GM19467 (cell line): ENCODE data around the gene E2F4.

Source experiments
- ATAC-seq: cut with Tn5 transposase; IDR thresholded peaks from one replicate; pipeline ENCODE4 v1.9.1; 2021; ENCODE audit warnings: mild to moderate bottlenecking, moderate library complexity; ENCODE audit not compliant: unreplicated experiment

Gene E2F4

DNA sequence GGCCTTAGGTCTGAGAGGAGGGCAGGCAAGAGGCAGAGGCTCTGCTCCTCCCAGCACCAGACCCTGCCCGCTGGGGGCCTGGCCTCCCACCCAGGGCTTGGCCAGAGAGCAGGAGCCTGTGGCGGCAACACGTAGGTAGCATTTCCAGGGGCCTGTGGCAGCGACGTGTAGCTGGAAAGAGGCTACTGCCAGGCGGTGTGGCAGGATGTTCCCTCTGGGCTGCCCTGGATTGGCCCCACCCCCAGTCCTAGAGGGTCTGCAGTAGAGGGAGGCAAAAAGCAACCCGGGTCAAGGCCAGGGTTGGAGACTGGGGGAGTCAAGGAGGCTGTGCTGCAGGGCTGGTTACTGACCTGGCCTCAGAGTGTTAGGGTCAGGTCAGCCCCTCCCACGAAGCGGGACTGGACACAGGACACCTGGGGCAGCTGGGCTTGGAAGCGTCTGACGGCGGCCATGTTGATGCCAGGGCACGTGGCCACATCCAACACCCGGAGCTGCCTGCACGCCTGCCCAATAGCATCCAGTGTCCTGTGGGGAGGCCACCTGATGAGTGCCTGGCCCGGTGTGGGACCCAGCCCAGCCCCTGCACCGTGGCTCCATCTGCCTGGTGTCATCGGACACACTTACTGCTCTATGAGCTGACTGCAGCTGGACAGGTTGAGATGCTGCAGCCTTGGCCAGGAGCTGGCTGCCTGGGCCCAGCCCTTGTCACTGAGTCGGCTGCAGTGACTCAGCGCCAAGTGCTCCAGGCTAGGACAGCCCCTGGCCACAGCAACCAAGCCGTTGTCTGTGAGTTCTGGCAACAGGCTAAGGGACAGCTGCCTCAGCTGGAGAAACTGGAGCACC is 15.5 kb downstream of the E2F4 start:
- no peak for ATAC-seq

DNA sequence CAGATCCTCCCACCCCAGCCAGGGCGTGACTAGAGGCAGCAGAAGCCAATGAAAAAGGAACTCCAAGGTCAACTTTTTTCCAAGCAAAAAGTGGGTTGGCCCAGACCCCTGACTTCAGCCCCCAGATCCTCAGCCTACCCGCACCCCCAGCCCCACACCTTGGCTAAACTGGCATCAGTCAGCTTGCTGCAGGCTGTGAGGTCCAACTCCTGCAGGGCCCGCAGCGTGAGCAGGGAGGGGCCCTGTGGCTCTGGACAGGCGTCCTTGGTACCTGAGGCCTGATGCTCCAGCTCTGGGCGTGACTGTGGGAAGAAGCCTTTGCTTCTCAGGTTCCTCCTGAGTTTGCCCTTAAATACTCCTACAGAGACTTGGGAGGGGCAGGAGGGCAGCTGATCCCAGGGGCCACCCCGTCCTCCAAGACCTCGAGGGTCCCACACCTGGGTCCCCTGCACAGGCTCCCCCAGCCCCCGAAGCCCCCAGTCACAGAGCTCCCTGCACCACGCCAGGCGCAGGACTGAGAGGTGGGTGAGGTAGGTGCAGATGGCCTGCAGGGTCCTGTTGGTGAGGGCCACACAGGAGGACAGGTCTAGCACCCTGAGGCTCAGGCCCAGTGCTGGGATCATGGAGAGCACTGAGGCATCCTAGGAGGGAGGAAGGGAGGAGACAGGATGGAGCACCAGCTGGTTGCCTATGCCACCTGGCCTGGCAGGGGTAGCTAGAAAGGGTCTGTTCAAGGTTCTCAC is 16.4 kb downstream of the E2F4 start:
- ATAC-seq, result no peak

DNA sequence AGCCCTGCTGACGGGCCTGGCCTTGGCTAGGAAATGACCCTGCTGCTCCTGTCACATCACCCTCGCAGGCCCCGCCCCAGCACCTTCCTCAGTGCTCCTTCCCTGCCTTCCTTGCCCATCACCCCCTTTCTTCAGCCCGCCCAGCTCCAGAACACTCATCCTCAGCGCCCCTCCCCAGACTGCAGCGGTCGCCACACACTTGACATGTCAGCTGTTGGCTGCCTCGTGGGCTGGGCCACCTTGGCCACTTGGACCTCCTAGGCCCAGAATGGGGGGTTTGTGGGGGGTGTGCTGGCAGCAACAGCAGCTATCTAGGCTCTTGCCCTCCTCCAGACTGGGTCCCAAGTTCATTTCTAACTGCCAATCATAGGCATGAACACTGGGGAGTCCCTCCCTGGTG is 17.6 kb downstream of the E2F4 start:
- no peak for ATAC-seq

DNA sequence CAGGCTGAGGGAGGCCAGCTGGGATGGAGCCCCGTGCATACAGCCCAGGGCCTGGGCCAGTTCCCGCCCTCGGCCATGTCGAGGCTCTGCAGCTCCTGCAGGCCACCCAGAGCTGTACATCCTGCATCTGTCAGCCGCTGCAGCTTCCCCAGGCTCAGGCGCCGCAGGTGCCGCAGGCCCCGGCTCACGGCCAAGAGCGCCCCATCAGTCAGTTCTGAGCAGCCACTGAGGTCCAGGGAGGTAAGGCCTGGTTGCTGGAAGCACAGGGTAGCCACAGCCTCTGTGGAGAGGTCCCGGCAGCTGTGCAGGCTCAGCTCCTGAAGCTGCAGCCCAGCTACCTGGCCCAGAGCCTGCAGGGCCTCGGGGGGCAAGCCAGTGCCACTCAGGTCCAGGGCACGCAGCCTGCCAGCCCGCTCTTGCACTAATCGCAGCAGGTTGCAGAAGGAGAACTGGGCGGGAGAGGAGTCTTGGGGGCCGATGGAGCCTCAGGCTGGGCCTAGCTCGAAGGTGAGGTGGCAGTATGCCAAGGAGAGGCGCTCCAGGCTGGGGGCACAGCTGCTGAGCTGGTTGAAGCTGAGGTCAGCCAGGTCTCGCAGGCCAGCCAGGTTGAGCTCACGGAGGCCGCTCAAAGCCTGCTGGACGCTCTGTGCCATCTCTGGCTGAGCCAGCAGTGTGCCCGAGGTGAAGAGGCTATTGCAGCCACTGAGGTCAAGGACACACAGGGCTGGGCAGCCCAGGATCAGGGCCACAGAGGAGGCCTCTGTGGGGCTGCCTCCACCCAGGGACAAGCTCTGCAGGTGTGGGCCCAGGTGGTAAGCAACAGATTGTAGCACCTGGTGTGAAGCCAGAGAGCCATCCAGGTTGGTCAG is 18.3 kb downstream of the E2F4 start:
- ATAC-seq, result no peak

DNA sequence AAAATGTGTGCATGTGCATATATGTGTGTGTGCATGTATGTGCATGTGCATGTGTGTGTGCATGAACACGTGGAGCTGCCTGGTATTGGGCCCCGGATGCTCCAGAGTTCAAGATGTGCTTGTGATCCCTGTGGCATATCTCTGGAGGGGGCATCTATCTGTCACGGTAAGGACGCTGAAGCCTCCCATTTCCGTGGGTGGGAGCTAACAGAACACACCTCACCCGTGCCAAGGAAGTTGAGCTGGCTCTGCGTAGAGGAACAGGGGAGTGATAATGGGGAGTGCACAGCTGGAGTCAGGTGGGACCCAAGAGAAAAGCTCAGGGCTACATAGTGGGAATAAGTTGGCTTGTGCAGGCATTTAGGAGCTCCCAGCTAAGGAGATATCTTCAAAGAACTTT is 19.7 kb downstream of the E2F4 start:
- ATAC-seq, result no peak

DNA sequence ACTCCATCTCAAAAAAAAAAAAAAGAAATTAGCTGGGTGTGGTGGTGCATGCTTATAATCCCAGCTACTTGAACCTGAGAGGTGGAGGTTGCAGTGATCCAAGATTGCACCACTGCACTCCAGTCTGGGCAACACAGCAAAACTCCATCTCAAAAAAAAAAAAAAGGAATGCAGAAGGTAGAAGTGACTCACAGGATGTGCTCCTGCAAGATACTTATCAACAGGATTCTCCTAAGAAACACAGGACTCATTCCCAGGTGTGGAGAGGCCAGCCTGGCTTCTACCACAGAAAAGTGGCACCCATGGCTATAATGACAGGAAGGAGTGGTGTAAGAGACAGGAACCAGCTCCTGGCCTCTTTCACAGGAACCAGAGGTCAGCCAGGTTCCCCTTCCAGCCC is 20.8 kb downstream of the E2F4 start:
- no peak for ATAC-seq

DNA sequence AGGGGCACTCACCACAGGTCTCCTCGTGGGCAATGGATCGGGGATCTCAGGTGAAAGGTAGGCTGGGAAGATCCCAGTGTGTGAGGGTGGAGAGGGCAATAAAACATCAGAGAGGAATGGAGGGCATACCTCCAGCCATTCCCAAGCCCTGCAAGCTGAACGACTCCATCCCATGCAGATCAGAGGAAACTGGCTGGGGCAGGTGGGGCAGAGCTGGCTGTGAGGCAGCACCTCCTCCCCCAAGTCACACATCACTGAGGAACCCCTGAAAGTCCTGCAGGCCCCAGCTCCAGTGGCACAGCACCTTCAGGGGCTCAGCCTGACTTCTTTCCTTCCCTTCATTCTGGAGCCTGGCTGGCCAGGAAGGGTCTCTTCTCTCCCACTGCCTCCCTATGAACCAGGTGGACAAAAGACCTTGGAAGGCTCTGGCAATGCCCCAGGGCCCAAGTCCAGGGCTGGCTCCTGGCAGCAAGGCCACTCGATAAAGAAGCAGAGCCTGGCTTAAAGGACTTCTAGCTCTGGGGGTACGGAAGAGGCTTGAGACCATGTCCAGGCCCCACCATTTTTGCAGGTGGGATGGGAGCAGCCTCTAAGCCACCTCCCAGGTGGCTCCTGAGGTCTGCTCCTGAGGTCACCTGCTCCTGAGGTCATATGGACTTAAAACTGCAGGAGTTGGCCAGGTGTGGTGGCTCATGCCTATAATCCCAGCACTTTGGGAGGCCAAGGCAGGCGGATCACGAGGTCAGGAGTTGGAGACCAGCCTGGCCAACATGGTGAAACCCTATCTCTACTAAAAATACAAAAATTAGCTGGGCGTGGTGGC is 21.5 kb downstream of the E2F4 start:
- no peak for ATAC-seq

DNA sequence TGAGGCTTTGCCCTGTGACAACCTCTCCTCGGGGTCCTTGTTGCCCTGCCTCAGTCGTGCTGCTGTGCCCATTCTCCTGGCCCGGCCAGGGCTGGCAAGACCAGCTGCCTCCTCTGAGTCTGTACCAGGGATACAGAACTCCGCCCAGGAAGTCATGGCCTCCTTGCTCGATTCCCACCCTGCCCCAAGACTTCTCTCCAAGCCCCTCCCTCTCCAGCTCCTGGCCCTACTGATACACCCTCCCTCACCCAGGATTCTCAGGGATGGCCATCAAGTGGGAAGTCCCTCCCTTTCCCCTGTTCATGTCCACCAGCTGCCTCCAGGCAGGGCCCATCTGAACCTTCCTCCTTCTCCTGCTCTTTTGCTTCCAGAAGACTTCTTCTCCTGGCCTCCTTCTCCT is 23.8 kb downstream of the E2F4 start:
- ATAC-seq, result no peak

DNA sequence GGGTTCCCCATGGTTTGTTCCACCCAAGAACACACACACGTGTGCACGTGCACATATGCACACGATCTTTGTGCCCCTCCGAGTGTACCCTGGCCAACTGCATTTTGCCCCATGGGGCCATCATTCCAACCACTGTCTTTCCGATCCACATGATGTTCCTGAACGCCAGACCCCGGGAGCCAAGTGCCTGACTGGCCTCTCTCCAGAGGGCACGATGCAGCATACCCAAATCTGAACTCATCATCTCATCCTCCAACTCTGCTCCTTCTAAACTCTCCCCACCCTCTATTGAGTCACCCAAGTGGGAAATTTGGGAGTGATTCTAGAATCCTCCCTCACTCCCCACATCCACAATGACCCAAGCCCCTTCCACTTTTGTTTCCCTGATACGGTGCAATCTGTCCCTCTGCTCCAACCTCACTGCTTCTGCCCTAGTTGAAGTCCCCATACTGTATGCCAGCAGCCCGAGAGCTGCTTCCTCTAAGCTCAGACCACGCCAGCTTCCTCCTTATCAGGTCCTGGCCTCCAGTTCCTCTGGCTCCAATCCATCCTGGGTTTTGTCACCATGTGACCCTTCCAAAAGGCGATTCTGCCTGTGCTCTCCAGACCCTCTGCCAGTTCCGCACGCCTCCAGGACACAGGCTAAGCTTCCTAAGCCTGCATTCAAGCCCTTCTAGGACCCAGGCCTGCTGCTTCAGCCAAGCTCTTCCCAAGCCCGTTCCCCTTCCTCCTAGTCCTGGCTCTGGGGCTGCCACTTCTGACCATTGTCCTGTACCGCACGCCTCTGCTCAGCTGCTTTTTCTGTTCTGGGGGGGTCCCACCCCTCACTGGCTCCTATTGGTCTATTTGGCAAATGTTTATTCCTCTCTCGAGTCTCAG is 24.9 kb downstream of the E2F4 start:
- ATAC-seq, result no peak

DNA sequence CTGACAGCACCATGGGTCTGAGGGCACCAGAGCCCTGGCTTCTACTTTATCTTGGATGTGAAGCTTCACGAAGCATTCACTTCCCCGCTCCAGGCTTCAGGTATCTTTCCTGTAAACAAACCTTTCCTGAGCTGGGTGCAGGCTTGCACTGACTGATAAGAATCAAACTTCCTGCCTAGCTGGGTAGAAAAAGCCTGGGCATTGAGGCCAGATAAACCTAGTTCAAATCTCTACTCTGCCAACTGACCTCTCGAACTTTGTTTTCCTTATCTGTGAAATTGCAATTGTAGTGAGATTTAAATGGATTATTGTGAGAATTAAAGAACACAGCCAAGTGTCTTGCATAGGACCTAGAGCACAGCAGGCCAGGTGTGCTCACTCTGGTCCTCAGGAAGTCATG is 32.0 kb downstream of the E2F4 start:
- no peak for ATAC-seq

DNA sequence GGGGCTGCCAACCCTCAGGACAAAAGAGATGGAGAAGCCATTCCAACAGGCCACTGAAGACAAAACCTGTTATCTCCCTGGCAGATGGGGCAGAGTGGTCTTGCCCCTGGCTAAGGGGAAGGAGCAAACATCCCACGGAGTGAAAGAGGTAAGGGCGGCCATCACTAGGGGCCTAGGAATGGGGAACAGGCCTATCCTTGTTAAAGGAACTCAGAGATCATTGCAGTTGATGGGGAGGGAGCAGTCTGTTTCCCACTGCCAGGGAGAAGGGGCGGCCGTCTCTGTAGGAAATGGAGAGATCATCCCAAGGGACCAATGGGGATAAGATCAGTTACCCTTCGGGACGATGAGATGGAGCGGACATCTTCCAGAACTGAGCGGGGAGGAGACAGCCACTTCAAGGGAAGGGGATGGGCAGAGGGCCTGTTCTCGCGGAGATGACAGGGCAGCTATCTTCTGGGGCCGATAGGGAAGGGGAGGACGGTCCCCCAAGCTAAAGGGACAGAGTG is 34.4 kb downstream of the E2F4 start:
- ATAC-seq, result no peak

DNA sequence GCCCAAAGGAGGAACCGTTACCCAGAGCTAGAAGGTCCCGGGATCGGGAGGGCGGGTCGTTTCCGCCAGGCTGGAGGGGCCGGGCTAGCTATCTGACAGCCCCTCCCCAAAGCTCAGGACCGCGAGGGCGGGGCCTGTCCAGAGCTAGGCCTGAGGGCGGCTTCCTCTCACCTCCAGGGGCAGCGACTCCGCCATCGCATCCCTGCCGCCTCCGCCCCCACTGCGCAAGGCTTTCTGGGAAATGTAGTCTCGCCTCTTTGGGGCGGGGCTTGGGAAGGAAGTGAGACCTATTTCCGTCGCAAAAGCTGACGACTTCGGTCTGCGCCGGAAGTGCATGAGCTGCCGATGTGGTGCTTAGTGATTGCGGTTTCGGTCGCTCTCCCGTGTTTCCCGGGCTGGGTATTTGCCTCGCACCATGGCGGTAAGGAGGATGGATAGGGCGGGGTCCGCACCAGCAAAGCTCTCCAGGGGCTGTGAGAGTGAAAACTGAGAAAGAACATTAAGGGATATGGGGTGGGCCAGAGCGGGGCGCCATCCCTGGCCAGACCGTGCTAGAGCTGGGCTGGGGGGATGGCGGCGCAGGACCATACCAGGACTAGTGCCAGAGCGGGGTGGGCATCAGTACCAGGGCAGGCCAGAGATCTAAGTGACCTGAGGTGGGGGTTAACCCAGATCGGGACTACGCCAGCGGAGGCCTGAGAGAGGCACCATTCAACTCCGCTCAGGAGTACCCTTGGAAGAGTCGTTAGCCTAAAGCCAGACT is 35.0 kb downstream of the E2F4 start, which contains the start of gene TMEM208:
Gene TMEM208, plus strand, starts transcription at position 327 of the 763 bp plus-strand sequence. Its CDS starts 89 bp downstream, at position 416.
- peak; percentile 79 for ATAC-seq

DNA sequence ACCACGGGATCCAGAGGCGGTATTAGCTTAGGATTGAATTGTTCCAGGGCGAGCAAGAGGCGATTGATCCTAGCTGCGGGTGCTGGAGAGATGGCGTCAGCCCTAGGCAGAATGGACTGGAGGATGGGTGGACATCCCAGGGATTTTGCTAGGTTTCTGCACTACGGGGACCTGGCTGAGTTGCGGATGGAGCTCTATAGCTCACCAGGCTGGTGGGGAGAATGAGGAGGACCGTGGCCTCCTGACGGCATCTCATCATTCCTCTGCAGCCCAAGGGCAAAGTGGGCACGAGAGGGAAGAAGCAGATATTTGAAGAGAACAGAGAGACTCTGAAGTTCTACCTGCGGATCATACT is 35.6 kb downstream of the E2F4 start:
- ATAC-seq, result no peak

DNA sequence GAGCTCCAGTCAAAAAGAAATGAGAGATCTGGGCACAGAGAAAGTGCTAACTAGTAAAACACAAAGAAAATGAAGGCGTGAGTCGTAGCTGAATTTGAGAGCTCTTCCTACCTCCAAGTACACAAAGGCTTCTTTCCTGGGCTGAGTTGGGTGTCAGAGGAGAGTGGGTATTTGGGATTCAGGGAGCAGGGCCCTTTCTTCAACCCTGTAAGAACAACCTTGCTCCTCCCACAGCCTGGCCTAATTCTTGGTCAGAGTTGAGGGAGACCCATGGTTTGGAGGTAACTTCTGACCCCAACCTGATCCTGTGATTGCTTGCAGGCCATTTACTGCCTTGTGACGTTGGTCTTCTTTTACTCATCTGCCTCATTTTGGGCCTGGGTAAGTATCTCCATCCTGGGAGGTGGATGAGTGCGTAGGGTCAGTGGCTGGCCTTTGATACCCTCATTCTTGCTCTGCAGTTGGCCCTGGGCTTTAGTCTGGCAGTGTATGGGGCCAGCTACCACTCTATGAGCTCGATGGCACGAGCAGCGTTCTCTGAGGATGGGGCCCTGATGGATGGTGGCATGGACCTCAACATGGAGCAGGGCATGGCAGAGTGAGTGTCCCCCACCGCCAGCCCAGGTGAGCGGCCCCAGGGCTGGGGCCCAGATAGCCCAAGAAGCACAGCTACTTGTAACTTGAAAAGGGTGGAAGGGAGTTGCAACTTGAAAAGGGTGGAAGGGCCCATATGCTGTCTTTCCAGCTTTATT is 36.3 kb downstream of the E2F4 start:
- ATAC-seq, result no peak

DNA sequence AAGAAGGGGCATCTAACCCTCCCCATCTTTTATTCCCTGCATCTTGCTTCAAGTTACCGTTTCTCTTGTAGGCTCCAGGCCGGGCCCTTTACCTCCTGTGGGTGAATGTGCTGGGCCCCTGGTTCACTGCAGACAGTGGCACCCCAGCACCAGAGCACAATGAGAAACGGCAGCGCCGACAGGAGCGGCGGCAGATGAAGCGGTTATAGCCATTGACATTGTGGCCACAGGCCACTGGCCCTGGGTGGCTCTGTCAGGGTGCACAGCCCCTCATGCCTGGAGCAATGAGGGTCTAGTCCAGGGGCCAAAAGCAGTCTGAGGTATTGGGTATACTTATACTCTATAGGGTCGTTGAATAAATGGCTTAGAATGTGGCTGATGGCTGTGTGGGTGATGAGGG is 37.0 kb downstream of the E2F4 start:
- no peak for ATAC-seq

DNA sequence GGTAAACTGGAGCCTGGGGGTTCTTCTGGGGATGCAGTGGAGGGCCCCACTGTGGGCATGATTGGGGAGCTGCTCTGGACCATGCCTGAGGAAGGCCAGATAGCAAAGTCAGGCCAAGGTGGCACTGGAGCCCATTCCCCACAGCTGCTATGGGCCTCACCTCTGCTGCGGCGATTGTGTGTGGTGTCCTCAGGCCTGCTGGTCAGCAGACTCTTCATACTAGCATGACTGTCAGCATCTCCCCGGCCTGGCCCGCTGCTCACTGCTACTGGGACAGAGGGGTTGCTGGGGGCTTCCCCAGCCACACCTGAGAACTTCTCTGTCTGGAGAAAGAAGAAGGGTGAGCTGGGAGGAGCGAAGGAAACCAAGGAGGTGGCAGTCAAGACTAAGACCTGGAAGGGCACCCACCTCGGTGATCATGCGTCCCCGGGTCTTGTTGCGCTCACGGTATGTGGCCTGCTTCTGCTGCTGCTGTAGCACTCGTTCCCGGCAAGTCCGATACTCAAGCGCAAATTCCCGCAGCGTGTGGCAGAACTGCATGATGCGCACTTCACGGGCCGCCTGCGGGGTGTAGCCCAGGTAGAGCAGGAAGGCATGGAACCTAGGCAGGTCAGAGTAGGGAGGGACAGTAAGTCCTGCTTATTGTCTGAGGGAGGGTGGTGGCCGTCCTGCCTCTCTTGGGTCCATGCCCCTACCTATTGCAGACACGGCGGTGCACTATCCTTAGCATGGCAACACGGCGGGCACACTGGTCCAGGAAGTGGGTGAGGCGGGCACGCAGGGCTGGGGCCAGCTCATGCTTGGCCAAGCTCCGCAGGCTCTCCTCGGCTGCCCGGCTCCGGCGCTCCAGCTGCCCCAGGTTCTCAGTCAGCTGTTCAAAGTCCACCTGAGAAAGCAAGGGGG is 38.2 kb downstream of the E2F4 start:
- ATAC-seq, result no peak
